Ishikawa (cell line): ENCODE data around the gene ACKR3.

ENCODE experiments used
- CEBPB ChIP-seq: IDR thresholded peaks from 2 replicates; pipeline ENCODE4 v1.6.1; 2012
- CREB1 ChIP-seq: IDR thresholded peaks from 2 replicates; pipeline ENCODE4 v1.6.1; 2012; ENCODE audit warnings: low read depth
- EGR1 ChIP-seq: IDR thresholded peaks from 2 replicates; pipeline ENCODE4 v1.6.1; 2012
- EP300 ChIP-seq: IDR thresholded peaks from 2 replicates; pipeline ENCODE4 v1.6.1; 2012; ENCODE audit warnings: borderline replicate concordance
- FOXM1 ChIP-seq: IDR thresholded peaks from 2 replicates; pipeline ENCODE4 v1.6.1; 2012; ENCODE audit warnings: low read depth, borderline replicate concordance
- MAX ChIP-seq: IDR thresholded peaks from 2 replicates; pipeline ENCODE4 v1.6.1; 2012
- NFIC ChIP-seq: IDR thresholded peaks from 2 replicates; pipeline ENCODE4 v1.6.1; 2012
- RAD21 ChIP-seq: IDR thresholded peaks from 2 replicates; pipeline ENCODE4 v1.6.1; 2012; ENCODE audit warnings: low read depth
- TAF1 ChIP-seq: IDR thresholded peaks from 2 replicates; pipeline ENCODE4 v1.6.1; 2012; ENCODE audit warnings: low read depth, mild to moderate bottlenecking
- TCF12 ChIP-seq: IDR thresholded peaks from 2 replicates; pipeline ENCODE4 v1.6.1; 2012; ENCODE audit warnings: low read depth
- TEAD4 ChIP-seq: IDR thresholded peaks from 2 replicates; pipeline ENCODE4 v1.6.1; 2012
- USF1 ChIP-seq: IDR thresholded peaks from 2 replicates; pipeline ENCODE4 v1.6.1; 2012
- YY1 ChIP-seq: IDR thresholded peaks from 2 replicates; pipeline ENCODE4 v1.6.1; 2012; ENCODE audit warnings: low read depth
- ZBTB7A ChIP-seq: IDR thresholded peaks from 2 replicates; pipeline ENCODE4 v1.6.1; 2012; ENCODE audit warnings: low read depth
- TF ChIP-seq, protein P1 (sequence below): IDR thresholded peaks from 2 replicates; pipeline ENCODE4 v1.6.1; 2012; ENCODE audit warnings: low read depth, mild to moderate bottlenecking

ACKR3 gene

DNA sequence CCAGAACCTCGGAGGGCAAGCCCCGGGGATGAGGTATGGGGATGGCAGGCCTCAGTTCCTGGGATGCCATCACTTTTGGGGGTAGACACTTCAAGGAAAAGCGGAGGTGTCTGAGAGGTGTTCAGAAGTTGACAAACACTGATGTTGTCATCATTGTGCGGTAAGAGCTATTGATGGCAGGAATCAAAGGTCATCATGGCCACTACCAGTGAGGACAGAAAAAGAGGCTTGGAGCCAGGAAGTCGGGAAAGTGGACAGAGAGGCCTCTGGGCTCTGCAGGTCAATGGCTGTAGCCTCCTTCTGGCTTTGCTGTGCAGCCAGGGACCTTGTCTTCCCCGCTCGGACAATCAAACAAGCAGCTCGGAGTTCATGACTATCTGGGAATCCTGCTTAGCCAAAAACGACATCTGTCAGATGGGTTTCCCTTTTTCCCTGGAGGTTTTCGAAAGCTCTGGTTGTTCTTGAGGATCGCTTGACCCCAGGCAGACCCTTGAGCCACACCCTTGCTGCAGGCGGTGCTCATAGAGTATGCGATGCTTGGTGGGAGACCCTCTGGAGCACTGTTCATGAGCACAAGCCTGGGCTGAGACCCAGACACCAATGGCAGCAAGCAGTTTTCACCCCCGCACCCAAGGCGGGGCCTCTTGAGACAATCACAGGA, 19.4 kb downstream of the ACKR3 start:
- TF ChIP-seq CEBPB: no peak
- TF ChIP-seq NFIC: no peak
- no peak for TF ChIP-seq EP300
- TF ChIP-seq USF1: no peak
- TF ChIP-seq, protein P1, sequence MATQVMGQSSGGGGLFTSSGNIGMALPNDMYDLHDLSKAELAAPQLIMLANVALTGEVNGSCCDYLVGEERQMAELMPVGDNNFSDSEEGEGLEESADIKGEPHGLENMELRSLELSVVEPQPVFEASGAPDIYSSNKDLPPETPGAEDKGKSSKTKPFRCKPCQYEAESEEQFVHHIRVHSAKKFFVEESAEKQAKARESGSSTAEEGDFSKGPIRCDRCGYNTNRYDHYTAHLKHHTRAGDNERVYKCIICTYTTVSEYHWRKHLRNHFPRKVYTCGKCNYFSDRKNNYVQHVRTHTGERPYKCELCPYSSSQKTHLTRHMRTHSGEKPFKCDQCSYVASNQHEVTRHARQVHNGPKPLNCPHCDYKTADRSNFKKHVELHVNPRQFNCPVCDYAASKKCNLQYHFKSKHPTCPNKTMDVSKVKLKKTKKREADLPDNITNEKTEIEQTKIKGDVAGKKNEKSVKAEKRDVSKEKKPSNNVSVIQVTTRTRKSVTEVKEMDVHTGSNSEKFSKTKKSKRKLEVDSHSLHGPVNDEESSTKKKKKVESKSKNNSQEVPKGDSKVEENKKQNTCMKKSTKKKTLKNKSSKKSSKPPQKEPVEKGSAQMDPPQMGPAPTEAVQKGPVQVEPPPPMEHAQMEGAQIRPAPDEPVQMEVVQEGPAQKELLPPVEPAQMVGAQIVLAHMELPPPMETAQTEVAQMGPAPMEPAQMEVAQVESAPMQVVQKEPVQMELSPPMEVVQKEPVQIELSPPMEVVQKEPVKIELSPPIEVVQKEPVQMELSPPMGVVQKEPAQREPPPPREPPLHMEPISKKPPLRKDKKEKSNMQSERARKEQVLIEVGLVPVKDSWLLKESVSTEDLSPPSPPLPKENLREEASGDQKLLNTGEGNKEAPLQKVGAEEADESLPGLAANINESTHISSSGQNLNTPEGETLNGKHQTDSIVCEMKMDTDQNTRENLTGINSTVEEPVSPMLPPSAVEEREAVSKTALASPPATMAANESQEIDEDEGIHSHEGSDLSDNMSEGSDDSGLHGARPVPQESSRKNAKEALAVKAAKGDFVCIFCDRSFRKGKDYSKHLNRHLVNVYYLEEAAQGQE: no peak
- TF ChIP-seq FOXM1: no peak
- no peak for TF ChIP-seq RAD21
- no peak for TF ChIP-seq CREB1
- TF ChIP-seq TCF12: no peak
- no peak for TF ChIP-seq MAX
- no peak for TF ChIP-seq TEAD4
- TF ChIP-seq ZBTB7A: no peak
- no peak for TF ChIP-seq EGR1
- no peak for TF ChIP-seq YY1

- TF ChIP-seq TCF12: no peak
- TF ChIP-seq, protein P1: no peak
- no peak for TF ChIP-seq RAD21
- no peak for TF ChIP-seq EGR1
- no peak for TF ChIP-seq CEBPB
Measured at GRCh38 chr2:236590846-236591245, 21.2 kb downstream of the ACKR3 start.

DNA sequence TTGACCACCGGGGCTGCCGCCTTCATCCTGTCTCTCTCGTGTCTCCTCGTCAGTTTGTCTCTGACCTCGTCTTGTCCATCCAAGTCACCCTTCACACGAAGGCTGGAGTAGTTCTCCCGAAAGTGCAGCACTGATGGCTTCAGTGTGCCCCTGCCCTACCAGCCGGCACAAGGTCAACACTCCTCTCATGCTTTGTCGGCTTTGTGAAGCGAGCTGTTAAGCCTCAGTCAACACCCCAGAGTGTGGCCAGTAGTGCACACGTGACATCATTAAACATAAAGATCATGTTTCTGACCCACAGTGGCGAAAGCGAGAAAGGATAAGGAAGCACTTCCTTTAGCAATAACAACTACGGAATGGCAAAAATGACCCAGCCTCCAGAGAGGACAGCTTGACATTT, 23.2 kb downstream of the ACKR3 start:
- no peak for TF ChIP-seq CEBPB
- no peak for TF ChIP-seq ZBTB7A
- TF ChIP-seq NFIC: no peak
- no peak for TF ChIP-seq TEAD4
- TF ChIP-seq TAF1: no peak
- no peak for TF ChIP-seq MAX
- no peak for TF ChIP-seq CREB1
- no peak for TF ChIP-seq FOXM1
- no peak for TF ChIP-seq RAD21
- no peak for TF ChIP-seq TCF12
- no peak for TF ChIP-seq YY1
- TF ChIP-seq USF1: no peak; the same call in 1 of the 2 replicates
- TF ChIP-seq, protein P1: no peak
- TF ChIP-seq EP300: no peak
- TF ChIP-seq EGR1: no peak

DNA sequence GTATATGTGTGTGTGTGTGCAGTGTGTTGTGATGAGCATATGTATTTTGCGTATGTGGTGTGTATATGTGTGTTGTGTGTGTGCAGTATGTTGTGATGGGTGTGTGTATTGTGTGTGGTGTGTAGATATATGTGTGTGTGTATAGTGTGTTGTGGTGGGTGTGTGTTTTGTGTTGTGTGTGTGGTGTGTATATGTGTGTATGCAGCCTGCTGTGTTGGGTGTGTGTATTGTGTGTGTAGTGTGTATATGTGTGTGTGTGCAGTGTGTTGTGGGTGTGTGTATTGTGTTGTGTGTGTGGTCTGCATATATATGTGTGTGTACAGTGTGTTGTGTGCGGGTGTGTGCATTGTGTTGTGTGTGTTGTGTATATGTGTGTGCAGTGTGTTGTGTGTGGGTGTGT, 23.9 kb downstream of the ACKR3 start:
- TF ChIP-seq MAX (no peak), RAD21 (no peak), TAF1 (no peak), TEAD4 (no peak), CREB1 (no peak), EP300 (no peak), TCF12 (no peak), FOXM1 (no peak), NFIC (no peak), ZBTB7A (no peak), CEBPB (no peak), YY1 (no peak), USF1 (no peak), EGR1 (no peak)
- TF ChIP-seq, protein P1: no peak
